Epithelial cell of prostate (primary cell): ENCODE data around the gene GNPTG.
"Not testable (repeated sequence)": the region's sequence is repeated elsewhere in the genome, so short reads cannot be mapped to it uniquely, and the experiment has no call there.

Source experiments
- DNase-seq: peaks from one replicate; pipeline ENCODE4 v3.0.0-alpha.2; 2011; ENCODE audit warnings: low read depth, low spot score
- H3K27ac ChIP-seq: fragments of 450-650 bp; 2 replicates; pipeline ENCODE4 v1.5.1; 2017; ENCODE audit warnings: mild to moderate bottlenecking

GNPTG gene

DNA sequence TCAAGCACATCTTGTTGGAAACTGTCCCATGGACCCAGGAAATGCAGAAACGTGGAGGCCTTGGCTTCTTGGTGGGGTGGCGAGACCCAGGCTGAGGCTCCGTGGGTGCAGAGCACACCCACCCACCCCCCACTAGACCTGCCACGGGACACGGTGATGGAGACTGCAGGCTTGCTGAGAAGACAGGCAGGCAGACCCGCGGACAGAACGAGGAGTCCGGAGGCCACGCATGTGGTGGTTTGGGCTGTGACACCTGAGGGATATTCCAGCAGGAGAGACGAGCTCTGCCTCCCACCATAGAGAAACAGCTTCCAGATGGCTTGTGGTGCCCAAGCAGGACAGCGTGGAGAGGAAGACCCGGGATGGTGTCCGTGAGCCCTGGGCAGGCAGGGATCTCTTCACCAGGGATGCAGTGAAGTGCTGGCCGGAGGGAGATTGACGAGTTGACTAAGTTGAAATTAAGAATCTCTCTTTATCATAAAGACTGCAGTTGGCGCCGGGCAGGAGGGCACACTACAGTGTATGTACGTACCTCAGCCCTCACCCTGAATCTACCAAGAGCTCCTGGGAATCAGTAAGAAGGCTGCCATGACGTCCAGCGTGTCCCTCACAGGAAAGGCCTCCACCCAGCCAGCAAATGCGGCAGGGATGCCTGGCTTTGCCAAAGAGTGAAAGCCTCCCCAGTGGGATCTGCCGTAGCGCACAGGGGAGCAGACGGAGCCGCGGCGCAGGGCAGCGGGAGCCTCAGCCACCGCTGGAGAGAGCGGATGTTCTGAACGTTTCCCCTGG lies 34.1 kb upstream of the GNPTG start:
- no peak for DNase-seq
- no peak overlapping the region for H3K27ac ChIP-seq

DNA sequence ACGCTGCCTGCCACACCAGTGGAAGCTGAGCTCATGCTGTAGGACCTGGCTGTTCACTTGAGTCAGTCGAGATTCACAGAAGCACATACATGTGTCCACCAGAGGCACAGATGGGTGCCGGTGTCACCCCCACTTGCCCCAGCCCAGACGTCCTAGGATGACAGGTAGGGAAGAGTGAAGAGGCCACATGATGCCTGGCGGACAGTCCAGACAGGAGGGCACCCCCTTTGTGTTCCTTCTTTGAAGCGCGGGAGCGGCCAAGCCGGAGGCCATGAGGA lies 33.5 kb upstream of the GNPTG start:
- no peak for DNase-seq
- H3K27ac ChIP-seq = no peak overlapping the region

DNA sequence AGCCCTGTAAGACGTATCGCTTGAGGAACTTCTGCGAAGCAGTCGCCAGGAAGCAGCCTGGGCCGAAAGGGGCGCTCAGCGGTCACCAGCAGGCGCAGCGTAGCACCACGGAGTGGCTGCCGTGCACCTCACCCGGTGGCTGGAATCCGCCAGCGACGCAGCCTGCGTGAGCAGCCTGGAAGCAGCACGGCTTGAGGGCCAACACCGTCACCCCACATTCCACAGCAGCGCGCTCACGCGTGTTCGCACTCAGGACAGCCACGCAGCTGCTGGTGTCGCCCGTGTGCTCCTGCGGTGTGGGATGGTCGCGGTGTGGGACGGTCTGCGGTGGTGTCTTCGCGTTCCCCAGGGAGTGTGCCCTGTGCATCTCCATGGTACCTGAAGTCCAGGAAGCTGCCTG lies 32.7 kb upstream of the GNPTG start:
- H3K27ac ChIP-seq = no peak overlapping the region
- DNase-seq = no peak

DNA sequence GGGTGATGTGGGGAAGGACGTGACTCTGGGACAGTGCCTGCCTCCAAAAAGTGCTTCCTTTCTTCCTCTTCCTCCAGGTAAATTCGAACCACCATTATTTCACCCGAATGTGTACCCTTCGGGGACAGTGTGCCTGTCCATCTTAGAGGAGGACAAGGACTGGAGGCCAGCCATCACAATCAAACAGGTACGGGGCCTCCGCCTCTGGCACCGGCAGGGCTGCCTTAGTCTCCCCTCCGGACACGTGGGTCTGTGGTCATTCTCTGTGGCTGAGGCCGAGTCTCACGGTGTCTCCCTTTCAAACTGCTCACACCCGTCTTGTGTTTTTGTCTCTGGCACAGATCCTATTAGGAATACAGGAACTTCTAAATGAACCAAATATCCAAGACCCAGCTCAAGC lies 31.6 kb upstream of the GNPTG start:
- no peak overlapping the region for H3K27ac ChIP-seq
- DNase-seq = no peak

DNA sequence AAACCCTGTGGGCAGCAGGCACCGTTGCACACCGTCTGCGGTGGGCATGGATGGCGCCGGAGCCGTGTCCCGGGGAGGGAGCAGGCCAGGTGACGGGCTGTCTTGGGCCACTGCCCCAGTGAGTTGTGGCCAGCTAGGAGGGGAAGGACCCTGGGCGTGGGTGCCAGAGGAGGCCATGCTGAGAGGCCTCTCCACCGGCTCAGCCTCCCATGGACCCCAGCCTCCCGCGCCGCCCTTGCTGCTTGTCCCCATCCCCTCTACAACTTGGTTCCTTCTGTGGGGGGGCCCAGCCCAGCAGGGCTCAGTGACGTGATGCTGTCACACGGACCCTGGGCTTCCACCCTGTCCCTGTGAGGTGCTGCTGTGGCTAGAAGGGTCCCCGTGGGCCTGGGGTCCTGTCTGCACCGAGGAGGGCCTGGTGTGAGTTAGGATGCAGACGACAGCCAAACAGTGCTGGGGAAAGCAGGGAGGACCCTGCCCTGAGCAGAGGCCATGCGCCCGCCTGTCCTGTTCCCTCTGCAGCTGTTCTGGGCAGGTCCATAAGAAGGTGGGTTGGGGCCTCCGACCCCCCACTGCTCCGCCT lies 31.0 kb upstream of the GNPTG start:
- H3K27ac ChIP-seq = no peak overlapping the region
- no peak for DNase-seq

DNA sequence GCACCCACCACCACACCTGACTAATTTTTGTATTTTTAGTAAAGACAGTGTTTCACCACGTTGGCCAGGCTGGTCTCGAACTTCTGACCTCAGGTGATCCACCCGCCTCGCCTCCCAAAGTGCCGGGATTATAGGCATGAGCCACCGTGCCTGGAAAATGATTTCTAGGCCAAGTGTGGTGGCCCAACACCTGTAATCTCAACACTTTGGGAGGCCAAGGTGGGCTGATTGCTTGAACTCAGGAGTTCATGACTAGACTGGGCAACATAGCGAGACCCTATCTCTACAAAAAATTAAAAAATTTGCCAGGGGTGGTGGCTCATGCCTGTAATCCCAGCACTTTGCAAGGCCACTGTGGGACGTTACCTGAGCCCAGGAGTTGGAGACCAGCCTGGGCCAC lies 29.3 kb upstream of the GNPTG start:
- no peak overlapping the region for H3K27ac ChIP-seq
- DNase-seq = no peak

DNA sequence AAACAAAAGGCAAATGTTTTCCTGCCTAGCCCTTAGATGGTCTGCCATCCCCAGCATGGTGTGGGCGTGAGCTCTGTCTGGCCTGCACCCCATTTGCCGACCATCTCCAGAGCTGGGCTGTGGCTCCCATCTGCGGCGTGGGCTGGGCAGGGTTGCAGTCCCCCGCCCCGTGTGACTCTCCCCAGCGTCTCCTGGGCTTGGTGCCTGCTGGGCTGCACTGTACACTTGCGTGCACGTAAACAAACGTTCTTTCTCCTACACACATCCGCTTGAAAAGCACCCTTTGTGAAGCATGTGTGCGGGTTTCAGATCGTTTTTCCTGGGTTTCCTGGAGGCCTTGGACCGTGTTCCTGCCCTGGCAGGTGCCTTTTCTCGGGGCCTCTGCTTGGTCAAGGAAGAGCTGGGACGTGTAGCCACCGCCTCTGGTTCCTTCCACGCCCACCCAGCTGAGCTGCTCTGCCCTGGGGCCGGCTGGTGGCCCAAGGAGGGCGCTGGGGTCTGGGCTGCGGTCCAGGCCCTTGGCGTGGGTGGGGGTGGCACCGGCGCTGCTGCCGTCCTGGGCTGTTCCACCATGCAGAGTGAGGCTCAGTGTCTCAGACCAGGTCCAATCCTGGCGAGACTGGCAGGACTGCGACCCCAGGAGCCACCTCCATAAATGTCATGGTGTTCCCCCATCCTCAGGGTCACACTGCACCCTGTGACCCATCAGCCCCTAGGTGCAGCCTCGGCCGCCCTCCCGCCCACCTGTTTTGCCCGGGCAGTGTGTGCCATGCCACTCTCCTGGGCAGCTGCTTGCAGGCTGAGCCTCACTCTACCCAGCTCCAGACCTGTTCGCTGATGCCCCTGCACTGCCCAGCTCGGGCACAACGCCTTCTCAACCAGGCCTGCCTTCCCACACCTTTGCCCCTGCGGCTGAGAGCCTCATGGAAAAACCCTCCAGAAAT lies 28.2 kb upstream of the GNPTG start:
- H3K27ac ChIP-seq = no peak overlapping the region
- no peak for DNase-seq

DNA sequence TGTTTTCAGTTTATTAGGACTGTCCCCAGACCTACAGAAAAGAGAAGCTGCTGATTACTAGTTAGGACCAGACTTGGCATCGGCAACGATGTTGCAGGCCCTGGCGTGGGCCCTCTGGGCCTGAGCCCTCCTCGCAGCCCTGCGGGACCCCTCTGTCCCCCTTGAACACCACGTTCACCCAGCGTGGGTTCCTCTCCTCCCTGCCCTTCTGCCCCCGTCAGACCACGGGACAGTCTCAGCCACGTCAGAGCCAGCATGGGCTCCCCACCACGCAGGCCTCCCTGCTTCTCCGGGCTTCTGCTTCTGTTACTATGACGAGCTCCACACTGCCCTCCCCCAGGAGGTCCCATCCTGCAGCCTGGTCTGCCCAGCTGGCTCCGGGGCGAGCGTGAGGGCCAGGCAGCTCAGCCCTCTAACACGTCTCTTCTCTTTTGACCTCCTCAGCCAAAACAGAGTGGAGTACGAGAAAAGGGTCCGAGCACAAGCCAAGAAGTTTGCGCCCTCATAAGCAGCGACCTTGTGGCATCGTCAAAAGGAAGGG lies 27.4 kb upstream of the GNPTG start:
- no peak for DNase-seq

DNA sequence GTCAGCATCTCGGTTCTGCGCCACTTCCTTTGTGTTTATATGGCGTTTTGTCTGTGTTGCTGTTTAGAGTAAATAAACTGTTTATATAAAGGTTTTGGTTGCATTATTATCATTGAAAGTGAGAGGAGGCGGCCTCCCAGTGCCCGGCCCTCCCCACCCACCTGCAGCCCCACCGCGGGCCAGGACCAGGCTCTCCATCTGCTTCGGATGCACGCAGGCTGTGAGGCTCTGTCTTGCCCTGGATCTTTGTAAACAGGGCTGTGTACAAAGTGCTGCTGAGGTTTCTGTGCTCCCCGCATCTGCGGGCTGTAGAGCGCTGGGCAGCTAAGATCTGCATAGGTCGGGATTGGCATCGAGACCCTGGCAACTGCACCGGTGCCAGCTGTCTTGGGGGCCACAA lies 26.5 kb upstream of the GNPTG start:
- no peak overlapping the region for H3K27ac ChIP-seq

More for the DNA sequence above, 27.4 kb upstream of the GNPTG start:
- H3K27ac ChIP-seq = no peak overlapping the region

DNA sequence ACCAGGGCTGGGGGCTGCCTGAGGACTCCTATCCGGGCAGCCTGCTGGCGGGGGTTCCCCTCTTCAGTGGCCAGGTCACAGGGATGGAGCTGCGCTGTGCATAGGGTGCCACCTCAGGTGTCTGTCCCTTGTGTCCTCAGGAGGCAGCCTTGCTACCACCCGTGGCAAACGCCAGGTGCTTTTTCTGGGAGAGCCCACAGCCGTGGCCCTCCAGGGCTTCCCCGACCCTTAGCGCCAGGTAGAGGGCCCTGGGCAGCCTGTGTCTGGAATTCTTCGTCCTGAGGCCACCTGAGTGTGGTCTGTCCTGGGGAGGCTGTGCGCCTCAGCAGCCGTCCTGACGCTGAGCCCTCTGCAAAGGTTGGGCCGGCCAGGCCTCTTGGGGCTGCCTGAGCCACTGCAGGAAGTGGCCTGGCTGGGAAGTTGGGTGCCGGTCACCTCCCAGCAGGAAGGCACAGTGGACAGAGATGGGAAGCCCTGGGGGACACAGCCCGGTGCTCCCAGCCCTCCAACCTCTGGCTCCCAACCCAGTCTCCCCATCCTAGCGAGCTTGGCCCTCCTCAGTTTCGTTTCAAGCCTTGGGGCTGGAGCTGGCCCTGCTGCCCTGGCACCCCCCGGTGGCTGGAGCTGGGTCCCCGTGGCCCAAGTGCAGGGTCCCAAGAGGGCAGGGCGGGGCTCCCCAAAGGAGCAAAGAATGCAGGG lies 25.9 kb upstream of the GNPTG start:
- DNase-seq = no peak
- no peak overlapping the region for H3K27ac ChIP-seq

More for the DNA sequence above, 26.5 kb upstream of the GNPTG start:
- no peak for DNase-seq

DNA sequence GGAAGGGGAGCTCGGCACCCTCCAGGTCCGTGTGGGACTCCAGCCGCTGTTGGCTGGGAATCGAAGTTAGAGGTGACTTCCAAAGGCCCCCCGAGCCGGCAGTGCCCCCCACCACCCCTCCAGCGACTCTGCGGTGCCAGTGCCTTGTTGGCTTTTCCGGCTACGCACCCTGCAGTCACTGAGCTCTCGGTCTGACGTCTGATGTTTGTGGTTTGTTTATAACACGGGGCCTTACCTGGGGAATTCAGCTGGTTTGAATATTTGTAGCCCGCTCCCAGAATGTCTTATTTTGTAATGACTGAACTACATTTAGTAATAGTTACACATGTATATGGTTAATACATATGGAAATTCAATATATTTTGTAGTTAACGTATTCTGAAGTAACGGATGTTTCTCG lies 25.3 kb upstream of the GNPTG start:
- H3K27ac ChIP-seq = no peak overlapping the region
- no peak for DNase-seq

DNA sequence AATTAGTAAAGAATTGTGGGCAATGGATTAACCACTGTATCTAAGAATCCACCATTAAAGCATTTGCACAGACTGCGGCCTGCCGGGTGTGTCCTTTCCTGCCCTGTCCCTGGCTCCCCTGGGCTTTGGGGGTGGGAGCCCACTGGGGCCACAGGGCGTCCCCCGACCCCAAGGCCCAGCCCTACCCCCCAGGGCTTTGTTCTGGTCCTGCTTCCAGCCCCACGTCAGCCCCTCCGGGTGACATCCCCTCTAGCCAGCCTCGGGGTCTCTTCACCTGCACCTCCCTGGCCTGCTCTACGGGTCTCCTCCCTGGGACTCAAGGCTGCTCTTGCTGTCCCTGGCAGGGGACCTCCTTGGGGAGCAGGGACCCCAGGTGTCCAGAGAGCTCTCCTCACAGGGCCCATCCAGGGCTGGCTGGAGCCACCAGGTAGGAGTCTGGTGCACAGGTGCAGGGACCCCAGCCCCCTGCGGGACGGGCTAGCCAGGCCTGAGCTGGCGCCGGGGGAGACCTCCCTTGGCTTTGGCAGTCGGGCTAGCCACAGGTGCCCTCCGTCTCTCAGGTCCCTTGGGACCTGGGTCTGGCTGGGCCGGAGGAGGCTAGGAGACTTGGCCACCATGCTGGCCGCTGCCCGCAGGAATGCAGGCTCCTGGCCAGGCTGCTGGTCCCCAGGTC lies 24.6 kb upstream of the GNPTG start:
- H3K27ac ChIP-seq = no peak overlapping the region
- DNase-seq = no peak

DNA sequence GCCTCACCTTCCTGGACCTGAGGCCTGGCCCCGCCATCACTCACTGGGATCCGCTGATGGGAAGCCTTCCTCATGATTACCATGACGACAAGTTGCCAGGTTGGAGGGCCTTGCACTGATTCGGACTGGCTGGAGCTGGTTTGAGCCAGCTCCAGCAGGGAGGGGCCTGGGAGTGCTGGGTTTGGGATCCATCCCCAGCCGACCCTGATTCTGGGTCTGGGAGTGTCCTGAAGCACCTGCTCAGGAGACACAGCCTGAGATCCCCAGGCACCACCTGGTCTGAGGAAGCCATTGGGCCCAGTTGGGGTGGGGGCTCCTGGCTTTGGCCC lies 24.1 kb upstream of the GNPTG start:
- DNase-seq = no peak
- H3K27ac ChIP-seq = no peak overlapping the region

DNA sequence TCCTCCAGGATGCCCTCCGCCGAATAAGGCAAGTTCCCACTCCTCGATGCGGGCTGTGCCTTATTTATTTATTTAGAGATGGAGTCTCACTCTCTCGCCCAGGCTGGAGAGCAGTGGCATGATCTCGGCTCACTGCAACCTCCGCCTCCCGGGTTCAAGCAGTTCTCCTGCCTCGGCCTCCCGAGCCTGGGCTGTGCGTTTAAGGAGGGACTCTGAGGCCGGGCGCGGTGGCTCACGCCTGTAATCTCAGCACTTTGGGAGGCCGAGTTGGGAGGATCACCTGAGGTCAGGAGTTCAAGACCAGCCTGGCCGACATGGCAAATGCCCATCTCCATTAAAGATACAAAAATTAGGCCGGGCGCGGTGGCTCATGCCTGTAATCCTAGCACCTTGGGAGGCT lies 23.6 kb upstream of the GNPTG start:
- DNase-seq, H3K27ac ChIP-seq: not testable (repeated sequence)

DNA sequence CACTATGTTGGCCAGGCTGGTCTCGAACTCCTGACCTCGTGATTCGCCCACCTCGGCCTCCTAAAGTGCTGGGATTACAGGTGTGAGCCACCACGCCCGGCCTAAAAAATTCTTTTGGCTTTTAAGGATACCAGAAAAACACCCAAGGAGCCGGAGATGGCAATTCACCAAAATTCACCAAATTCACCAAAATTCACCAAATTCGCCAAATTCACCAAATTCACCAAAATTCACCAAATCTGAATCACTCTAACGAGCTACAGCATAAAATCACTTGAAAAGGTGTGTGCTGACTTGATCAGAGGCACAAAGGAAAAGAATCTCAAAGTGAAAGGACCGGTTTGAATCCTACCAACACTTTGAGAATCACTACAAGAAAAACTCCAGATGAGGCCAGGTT lies 22.8 kb upstream of the GNPTG start:
- not testable (repeated sequence) for DNase-seq, H3K27ac ChIP-seq

DNA sequence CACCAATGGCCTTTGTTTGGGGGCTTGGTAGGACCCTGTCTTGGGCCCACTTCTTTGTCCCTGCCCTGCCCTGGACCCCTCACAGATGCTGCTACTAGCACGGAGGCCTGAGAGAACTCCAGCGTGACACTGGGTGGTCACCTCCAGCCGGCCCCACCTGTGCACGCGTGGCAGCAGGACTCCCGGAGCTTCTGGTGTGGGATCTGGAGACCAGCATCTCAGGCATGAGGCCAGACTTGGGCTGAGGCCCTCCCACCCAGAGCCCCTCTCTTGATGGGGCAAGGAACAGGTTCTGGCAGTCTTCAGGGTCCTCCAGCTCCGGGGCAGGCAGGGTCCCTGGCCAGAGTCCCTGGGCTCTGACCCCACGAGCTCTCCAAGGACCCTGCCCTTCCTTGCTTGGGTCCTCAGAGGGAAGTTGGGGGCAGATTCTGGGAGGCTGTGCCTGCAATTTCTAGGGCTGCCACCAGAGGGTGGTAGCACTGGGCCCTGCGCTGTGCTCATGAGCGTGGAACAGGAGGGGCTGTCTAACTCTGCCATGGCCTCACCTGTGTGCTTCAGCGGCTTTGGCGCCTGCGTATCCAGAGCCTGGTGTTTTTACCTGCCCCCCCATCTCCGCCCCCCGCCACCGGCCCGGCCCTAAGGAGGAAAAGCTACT lies 21.3 kb upstream of the GNPTG start:
- no peak overlapping the region for H3K27ac ChIP-seq
- no peak for DNase-seq

DNA sequence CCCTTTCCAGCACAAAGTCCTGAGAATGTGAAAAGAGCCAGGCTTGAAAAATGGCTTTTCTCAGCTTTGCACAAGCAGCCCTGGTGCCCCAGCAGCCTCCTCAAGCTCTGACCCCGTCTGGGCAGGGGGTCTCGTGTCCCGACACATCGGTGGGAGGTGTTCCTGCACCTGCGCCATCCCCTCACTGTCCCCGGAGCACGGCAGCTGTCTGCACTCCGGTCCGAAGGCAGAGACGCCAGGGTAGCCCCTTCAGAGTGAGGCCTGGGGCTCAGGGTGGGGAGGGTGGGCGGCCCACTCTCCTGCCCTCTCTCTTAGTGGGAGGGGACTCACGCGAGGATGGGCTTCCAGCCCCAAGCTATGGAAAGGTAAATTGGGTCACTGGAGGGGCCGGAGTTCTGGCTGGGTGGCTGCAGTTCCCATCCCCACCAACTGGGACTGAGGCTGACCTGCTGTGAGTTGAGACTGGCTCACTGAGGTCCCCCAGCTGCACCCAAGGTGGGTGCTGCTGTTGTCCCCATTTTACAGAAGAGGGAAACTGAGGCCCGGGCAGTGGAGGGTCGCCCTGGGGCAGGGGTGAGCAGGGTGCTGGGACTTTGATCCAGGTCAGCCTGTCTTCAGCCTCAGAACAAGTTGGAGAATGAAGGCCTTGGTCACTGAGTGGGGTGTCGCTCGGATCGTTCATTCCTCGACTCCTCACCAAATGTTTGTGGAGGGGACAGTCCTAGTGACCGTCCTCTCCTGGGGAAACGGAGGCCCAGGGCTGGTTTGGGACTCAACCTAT lies 20.6 kb upstream of the GNPTG start:
- H3K27ac ChIP-seq = no peak overlapping the region
- no peak for DNase-seq

DNA sequence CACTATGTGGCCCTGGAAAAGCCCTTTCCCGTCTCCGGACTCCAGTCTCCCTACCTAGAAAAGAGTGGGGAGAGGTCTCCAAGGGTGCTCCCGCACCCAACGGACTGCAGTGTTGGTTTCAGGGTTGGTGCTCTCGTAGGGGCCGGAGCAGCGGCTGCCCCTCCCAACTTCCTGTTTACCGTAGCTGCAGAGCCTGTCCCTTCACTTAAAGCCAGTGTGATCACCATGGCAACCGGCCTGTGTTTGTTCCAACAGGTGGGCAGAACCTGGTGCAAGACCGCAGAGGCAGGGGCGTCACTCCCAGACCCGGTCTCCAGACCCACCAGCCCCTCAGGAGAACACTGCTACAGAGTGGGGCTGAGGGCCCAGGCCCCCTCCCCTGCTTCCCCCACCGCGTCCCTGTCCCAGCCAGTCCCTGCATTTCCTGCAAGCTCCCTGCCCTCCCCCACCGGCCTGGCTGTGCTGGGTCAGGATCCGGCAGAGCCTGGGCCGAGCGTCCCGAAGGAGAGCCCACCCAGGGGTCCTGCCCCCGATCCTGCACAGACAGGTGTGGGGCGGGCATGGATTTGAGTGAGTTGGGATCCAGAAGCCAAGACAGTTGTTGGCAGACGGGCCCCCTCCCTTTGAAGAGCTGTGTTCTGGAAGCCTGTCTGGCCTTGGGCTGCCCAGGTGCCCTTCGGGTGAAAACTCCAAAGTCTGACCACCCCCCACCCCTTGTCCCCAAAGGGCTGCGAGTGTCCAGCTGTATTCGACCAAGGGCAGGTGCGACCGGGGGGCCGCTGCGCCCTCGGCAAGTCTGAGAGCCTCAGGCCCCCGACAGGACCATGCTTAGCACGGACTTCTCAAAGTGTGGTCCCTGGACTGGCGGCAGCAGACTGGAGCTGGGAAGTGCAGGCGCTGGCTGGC lies 19.8 kb upstream of the GNPTG start:
- no peak overlapping the region for H3K27ac ChIP-seq
- DNase-seq = no peak
